ENCODE measurements around the gene NIT1.
"Not testable (repeated sequence)": the region's sequence is repeated elsewhere in the genome, so short reads cannot be mapped to it uniquely, and the experiment has no call there.

NIT1 gene

DNA sequence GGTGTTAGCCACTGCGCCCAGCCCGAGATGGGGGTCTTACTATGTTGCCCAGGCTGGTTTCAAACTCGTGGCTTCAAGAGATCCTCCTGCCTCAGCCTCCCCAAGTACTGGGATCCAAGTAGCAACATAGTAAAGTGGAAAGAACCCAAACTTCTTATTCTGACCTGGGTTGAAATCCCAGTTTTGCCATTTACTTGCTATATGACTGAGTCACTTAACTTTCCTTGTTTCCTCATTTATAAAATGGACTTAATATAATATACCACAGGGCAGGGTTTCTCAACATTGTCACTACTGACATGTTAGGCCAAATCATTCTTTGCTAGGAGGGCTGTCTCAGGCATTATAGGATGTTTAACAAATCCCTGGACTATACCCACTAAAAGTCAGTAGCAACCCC, 6.8 kb upstream of the NIT1 start:
- in situ Hi-C loops (cut with MboI; ENCODE audit: low sequenced_read_pairs), result no loop called here

DNA sequence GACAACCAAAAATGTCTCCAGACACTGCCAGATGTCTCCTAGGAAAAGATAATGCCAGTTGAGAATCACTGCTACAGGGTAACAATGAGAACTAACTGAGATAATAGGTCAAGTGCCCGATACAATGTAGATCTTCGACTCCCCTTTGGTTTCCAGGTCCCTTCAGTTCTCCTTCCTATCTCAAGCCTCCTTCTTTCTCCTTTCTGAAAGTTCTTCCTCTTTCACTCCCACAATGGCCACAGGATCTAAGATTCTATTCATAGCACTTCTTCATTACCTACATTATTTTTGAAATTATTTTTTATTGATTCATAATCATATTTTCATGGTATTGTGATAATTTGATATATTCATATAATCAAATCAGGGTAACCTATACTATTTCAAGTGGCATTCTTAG, 6.4 kb upstream of the NIT1 start:
- in situ Hi-C loops (cut with MboI; ENCODE audit: low sequenced_read_pairs), result no loop called here

DNA sequence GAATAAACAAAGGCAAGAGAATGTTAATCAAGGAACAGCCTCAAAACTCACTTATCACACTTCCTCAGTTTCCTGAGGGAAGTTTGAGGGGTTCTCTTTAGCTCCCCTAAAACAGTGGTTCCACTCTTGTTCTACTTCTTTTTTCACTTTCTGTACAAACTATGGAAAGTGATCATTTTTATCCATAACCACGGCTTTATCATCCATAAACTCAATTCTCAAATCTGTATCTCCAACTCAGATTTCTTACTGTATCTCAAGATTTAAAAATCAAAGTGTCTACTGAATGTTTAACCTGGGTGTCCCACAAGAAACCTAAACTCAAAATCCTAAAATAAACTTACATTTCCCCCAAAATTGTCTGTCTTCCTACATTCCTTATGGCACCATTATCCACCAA, 4.0 kb upstream of the NIT1 start:
- in situ Hi-C loops (cut with MboI; ENCODE audit: low sequenced_read_pairs), result no loop called here

DNA sequence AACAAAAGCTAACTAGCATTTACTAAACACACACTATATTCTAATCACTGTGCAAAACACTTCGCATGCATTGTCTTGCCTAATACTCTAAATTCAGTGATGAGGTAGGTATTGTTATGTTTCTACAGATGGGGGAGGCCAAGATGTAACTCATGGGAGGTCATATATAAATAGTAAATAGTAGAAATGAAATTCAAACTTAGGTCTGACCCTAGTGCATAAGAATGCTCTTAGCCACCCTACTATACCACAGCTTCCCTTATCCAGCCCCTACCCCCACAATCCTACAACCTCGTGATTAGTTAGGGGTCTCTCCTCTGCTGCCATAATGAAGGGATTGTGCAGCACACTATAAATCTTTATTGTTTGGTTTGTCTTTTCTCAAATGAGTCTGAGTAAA, 3.3 kb upstream of the NIT1 start:
- in situ Hi-C loops (cut with MboI; ENCODE audit: low sequenced_read_pairs), result no loop called here

DNA sequence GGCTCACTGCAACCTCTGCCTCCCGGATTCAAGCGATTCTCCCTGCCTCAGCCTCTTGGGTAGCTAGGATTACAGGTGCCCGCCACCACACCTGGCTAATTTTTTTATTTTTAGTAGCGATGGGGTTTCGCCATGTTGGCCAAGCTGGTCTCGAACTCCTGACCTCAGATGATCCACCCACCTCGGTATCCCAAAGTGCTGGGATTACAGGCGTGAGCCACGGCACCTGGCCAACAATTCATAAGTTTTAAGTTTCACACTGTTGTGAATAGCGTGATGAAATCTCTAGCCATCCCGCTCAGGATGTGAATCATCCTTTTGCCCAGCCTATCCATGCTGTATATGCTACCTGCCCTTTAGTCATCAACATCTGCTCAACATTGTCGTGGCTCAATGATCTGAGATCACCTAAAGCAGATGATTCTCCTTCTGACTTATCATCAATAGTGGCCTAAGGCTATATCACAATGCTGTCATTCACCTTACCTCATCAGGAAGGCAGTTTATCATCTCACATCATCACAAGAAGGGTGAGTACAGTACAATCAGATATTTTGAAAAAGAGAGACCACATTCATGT, 2.7 kb upstream of the NIT1 start:
- in situ Hi-C loops (cut with MboI; ENCODE audit: low sequenced_read_pairs), result no loop called here

DNA sequence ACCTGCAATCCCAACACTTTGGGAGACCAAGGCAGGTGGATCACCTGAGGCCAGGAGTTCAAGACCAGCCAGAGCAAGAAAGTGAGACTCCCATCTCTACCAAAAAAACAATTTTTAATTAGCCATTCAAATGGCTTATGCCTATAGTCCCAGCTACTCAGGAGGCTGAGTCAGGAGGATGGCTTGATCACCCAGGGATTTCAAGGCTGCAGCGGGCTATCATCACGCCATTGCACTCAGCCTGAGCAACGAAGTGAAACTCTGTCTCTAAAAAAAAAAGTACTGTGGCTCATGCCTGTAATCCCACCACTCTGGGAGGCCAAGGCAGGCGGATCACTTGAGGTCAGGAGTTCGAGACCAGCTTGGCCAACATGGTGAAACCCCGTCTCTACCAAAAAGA, 1.9 kb upstream of the NIT1 start:
- in situ Hi-C loops (cut with MboI; ENCODE audit: low sequenced_read_pairs), result not testable (repeated sequence)

DNA sequence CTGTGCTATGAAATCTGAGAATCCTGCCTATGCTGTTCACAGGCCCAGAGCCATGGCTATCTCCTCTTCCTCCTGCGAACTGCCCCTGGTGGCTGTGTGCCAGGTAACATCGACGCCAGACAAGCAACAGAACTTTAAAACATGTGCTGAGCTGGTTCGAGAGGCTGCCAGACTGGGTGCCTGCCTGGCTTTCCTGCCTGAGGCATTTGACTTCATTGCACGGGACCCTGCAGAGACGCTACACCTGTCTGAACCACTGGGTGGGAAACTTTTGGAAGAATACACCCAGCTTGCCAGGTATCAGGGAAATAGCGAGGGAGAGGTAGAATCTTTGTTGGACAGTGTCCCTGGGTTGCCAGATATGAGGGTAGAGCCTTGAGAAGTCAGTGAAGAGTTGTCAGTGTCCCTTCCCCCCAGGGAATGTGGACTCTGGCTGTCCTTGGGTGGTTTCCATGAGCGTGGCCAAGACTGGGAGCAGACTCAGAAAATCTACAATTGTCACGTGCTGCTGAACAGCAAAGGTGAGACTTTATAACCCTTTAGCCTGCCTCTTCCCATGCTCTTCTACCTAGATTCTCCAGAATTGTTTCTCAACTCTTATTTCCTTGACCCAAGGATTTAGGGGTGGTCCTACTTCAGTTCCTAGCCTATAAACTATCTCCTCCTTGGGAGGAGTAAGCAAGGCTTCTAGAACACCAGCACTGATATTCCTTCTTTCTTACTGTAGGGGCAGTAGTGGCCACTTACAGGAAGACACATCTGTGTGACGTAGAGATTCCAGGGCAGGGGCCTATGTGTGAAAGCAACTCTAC, 1.4 kb downstream of the NIT1 start:
- in situ Hi-C loops (cut with MboI; ENCODE audit: low sequenced_read_pairs), result no loop called here

DNA sequence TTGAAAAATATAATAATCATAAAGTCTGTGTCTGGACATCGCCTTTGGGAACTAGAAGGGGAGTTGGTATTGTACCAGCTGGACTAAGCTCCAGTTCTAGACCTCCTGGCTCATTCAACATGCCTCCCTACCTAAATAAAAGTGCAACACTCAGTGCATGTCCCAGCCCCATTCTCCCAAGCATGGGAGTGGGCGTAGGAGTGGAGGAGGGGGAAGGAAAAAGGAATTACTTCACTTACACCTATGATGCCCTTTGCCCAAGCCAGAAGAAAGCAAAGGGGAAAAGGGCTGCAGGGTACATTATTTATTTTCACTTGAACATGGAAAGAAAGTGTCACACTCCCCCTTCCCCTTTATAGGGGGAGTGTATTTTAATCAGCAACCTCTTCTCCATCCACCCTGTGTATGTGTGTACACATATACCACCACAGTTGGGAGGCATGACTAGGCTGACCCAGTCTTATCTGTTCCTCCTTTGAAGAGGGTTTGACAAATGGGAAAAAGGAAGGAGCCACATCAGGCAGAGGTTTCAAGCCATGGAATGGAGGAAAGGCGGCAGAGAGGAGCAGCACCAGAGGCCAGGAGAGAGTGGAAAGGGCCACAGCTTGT, 3.2 kb downstream of the NIT1 start:
- in situ Hi-C loops (cut with MboI; ENCODE audit: low sequenced_read_pairs), result no loop called here

DNA sequence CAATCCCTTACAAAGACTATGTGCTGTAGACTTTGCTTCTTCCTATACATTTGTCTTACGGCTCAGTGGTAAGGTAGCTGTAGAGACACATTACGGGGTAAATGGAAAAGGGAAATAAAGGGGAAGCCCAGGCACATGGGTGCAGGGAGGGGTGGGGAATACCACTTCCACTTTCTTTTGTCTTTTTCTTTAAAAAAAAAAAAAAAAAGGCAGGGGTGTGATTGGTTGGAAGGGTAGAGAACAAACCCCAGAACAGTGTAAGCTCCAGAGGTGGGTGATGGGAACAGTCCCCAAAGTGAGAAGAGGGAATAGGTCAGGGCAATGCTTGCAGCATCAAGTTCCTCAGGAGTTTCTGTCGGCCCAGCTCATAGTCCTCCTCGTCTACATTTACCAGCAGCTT, 3.9 kb downstream of the NIT1 start:
- in situ Hi-C loops (cut with MboI; ENCODE audit: low sequenced_read_pairs), result no loop called here

DNA sequence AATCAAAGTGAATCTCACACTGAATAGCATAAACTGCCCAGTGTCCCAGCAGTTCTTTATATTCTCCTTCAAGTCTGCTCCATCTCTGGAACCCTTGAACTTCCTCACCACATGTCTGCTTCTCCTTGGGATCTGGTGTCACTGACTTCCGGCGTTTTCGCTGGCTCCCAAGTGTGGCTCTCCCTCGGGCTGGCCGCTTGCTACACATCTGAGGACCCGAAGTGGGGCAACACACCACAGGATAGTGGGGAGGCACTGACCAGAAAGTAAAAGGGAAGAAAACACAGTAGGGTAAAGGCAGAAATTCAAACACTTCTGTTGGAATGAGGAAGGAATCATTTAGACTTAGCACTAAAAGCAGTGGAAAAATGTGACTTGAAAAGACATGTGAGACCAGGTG, 5.1 kb downstream of the NIT1 start:
- in situ Hi-C loops (cut with MboI; ENCODE audit: low sequenced_read_pairs), result no loop called here

DNA sequence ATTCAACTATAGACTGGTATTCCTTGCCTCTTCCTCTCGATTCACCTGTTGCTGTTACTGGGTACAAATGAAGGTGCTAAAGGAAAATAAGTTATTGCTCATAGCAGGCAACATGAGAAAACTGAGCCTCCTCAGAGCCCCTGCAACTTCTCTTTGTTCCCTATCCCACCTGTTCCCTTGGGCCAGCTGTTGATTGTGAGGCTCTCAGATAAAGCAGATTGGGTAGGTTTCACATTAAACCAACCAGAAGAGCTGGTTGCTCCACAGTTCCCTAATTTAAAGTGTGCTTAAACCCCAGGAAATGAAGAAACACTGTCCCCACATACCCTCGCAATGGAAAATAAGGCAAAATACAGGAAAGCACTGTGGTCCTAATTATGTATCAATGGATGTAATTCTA, 9.7 kb downstream of the NIT1 start:
- in situ Hi-C loops (cut with MboI; ENCODE audit: low sequenced_read_pairs), result no loop called here

DNA sequence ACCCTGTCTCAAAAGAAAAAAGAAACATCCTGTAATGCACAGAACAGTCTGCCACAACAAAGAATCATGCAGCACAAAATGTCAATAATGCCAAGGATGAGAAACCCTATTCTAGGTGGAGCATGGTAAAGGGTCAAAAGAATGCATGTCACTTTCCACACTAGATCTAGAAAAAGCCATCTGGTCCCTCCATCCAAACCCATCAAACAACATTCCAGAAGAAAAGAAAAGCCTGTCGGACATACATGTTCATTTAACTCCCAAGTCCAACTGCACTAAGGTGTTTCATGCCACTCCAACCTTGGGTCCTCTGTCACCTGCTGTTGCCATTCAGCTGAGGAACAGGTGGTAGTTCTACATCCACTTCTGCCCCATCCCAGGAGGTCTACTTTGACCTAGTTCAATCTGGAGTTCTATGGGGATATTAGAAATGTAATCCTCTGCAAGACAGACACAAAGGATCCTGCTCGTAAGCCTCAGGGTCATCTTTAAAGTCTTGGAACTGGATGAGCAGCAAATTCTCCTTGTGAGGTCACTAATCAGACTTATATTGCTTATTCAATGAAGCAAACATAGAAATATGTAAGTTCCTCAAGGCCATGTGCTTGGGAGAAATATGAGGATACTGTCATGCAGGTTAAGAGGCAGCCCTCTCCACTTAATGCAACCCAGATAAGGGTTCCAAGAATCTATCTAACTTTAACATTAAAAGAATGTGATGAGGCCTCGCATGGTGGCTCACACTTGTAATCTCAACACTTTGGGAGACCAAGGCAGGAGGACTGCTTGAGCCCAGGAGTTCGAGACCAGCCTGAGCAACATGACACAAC, 10.9 kb downstream of the NIT1 start:
- in situ Hi-C loops (cut with MboI; ENCODE audit: low sequenced_read_pairs), result no loop called here

DNA sequence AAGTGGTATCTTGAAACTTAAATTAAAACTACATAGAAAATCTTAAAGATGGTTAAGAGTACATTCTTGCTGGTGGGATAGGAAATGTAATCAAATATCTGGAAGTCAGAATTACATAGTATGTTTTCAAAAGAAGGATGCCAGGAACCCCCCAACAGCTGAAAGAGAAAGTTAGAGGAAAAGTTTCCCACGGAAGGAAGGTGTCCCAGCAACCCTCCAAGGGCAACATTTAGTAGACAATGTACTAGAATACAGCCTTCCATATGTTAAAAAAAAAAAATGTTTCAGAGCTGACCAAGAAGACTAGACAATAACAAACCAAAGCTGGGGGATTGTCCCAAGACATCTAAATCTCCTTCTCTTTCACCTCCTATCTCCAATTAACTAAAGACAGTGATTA, 12.4 kb downstream of the NIT1 start:
- in situ Hi-C loops (cut with MboI; ENCODE audit: low sequenced_read_pairs), result no loop called here

DNA sequence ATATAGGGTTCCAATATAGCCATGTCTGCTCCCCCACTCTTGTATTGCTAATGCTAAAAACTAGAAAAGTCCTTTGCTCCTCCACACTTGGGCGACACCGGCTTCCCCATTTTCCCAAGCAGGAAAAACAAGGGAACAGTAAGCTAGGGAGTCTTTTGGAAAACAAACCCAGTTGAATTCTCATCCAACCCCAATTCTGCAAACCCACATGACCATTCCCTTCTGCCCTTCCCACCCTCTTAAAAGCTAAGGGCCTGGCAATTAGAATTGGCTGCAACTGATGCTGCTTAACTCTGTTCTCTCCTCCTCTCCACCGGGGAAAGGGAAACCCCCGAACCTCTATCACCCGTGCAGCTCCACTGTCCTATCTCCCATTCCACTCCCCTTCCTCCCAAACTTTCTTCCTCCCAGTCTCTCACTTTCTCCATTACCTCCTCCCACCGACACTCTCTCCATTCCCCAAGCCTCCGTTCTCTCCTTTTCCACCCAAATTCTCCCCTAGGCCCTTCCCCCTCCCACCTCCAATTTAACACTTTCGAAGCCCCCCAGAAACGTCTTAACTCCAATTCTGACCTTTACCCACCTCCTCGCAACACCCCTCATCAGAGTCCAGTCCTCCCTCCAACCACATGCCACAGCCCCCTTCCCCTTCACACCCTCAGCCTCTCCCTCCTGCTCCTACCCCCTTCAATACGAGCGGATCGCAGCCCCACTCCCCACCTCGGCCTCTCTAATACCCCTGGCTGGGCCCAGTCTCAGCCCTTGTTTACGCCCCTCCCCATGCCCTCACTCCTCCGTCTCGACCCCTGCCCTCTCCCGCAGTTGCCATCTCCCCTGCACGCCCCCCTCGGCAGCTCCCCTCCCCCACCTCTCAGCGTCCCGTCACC, 13.9 kb downstream of the NIT1 start:
- in situ Hi-C loops (cut with MboI; ENCODE audit: low sequenced_read_pairs), result no loop called here

DNA sequence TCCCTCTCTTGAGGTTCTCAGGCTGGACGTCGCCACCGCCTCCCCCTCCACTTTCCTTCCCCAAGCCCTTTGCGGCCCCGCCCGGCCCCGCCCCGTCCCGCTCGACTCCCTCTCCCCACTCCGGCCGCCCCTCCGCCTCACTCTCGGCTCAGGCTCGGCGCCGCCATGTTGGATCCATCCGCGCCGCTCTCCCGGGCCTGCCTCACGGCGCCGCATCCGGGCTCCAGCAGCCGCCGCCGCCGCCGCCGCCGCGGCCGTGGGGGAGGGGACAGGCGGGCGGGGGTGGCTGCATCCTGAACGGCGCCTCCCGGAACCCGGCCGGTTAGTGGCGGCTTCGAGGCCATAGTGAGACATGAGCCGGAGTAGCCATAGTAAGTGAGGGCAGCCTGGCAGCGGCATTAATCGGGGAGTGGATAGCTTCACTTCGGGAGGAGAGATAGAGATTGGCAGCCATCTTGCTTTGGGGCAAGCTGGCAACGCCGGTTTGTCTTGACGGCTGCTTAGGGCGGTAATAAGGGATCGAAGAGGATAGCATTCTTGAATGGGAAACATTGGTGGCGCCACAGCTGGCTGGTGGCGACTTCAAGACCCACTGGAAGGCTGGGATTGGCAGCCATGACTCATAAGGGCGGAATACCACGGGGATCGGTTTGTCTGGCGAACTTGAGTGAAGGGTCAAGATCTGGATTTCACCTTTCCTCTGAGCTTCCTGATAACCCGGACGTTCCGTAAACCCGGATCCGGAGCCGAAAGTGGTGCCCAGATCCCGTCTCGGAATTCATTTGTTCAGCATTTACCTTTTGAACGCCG, 14.7 kb downstream of the NIT1 start, which contains the start of gene DEDD:
DEDD (minus strand) TSS at position 258 of the 810 bp plus-strand sequence. CDS start 8,205 bp downstream, outside the sequence.
- in situ Hi-C loops (cut with MboI; ENCODE audit: low sequenced_read_pairs), result no loop called here

DNA sequence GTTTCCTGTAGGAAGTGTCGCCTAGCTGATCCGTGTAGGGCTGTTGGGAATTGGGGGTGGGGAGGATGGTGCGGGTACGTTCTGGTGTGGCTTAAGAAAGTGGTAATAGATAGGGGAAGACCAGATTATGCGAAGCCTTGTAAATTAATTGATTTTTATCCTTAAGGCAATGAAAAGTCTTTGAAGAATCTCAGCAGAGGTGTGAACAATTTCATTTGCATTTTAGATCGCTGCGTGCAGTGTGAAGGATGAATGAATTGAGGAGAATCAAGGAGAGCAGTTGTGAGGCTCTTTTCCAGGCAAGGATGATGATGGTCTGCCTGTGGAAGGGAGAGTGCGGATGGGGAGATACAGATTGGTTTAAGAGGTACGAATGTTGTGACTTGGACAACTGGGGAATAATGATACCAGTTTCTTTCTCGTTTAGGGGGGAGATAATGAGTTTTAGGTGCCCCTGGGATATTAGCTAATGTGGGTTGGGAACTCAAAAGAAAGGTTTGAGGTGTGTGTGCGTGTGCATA, 15.4 kb downstream of the NIT1 start:
- in situ Hi-C loops (cut with MboI; ENCODE audit: low sequenced_read_pairs), result no loop called here

DNA sequence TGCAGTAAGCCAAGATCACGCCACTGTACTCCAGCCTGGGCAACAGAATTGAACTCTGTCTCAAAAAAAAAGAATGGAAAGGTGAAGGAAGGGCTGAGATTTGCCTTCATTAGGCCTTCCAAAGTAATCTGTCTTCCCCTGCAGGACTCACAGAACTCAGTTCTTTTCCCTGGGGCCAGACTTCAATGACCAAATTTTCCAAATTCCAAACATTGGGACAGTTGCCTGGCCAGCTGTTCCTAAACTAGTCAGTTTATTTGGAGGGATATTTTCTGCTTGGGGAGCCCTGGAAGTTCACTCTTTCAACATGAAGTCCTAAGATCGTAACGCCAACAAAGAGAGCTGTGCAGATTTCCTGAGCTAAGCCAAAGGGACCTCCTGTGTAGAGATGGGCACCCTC, 20.0 kb downstream of the NIT1 start:
- in situ Hi-C loops (cut with MboI; ENCODE audit: low sequenced_read_pairs), result no loop called here

DNA sequence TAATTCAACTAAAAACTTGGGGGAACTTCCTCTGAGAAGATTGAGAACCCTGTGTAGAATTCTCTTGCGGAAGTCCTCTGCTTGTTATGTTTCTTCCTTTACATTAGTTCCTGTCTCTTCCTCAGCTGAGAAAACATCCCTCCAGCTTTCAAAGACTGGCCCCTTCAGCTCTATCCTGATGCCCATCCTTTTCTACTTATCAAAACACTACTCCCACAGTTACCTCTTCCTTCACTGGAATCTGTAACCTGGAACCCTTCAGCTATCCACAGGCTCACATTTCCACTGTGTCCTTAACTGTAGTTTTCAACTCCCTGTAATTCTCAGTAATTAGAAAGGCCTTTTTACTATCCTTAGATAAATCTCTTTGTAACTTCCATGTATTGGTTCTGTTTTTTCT, 20.5 kb downstream of the NIT1 start:
- in situ Hi-C loops (cut with MboI; ENCODE audit: low sequenced_read_pairs), result no loop called here

DNA sequence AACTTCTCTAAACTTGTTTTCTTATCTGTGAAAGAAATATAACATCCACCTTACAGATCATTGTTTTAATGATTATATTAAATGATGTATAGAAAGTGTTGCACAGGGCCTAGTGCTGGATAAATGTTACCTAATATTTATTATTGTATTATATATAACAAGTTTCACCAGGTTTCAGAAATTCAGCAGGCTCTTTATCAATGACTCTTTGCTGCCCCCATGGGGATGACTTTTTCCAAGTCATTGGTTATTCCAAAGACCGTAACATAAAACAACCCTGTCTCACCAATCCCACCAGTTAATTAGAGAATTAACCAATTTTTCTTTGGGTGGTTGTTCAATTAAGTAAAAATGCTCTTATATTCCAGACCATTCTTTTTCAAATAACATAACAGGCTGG, 21.9 kb downstream of the NIT1 start:
- in situ Hi-C loops (cut with MboI; ENCODE audit: low sequenced_read_pairs), result loop anchor here (10.0 kb wide), 1 partner anchor 145 kb away; no protein-coding TSS in a partner anchor

Measured in HL-60/S4 (cell line).